Uterus (tissue), 4 donors: ENCODE measurements around the gene WWC1. TPM values are rescaled to one million over a fixed set of nuclear protein-coding genes. Genes with fewer than 3 reads are reported as not detected.

ENCODE experiments used
- DNase-seq, 2 donors: peaks; one replicate each; pipeline ENCODE4 v3.0.0-alpha.2; 2019 to 2020
- H3K27ac ChIP-seq, 2 donors: fragments of 200-600 bp; sonication (generic); 1 replicate in 1 of 2; 2 replicates in 1 of 2; pipeline ENCODE4 v1.5.1; 2016 to 2018
- H3K27me3 ChIP-seq, 2 donors: fragments of 200-600 bp; sonication (generic); one replicate each; pipeline ENCODE4 v1.5.1; 2018 to 2019; ENCODE audit warnings: control low read depth in 1 of 2
- H3K36me3 ChIP-seq, 2 donors: fragments of 200-600 bp; sonication (generic); one replicate each; pipeline ENCODE4 v1.5.1; 2019; ENCODE audit warnings: control low read depth in 1 of 2
- H3K4me1 ChIP-seq, 2 donors: fragments of 200-600 bp; sonication (generic); one replicate each; pipeline ENCODE4 v1.5.1; 2018 to 2019; ENCODE audit warnings: control low read depth in 1 of 2
- H3K4me3 ChIP-seq, 2 donors: fragments of 200-600 bp; sonication (generic); 1 replicate in 1 of 2; 2 replicates in 1 of 2; pipeline ENCODE4 v1.5.1; 2018 to 2019; ENCODE audit warnings: mild to moderate bottlenecking in 1 of 2
- H3K9me3 ChIP-seq, 2 donors: fragments of 200-600 bp; sonication (generic); one replicate each; pipeline ENCODE4 v1.5.1; 2019; ENCODE audit warnings: control low read depth in 1 of 2
- POLR2A ChIP-seq, 2 donors: fragments of 450-650 bp; IDR thresholded peaks; one replicate each; pipeline ENCODE4 v1.6.1; 2016; ENCODE audit warnings: antibody characterized with exemption in 2 of 2, mild to moderate bottlenecking in 1 of 2, moderate library complexity in 1 of 2
- intact Hi-C: fragments of 100-400 bp; cut with DNase I; formaldehyde crosslinking; loops from one replicate; pipeline ENCODE4 v1.15.1; 2023; ENCODE audit warnings: low total_unique reads
- total RNA-seq, 4 donors: library from RNA; depleted of rRNA in 3 of 4; stranded (reverse); fragments of >200 nt in 3 of 4; gene quantifications; one replicate each; pipeline versions ENCODE4 v1.1.0 to v1.2.4, GENCODE V29; 2014 to 2023
- TF ChIP-seq, protein P1 (sequence below), 4 experiments: fragments of 200-600 bp in 2 of 4; fragments of 450-650 bp in 2 of 4; sonication (generic) in 2 of 4; IDR thresholded peaks; one replicate each; pipeline ENCODE4 v1.5.1; 2016 to 2019; ENCODE audit warnings: antibody characterized with exemption in 4 of 4, mild to moderate bottlenecking in 2 of 4, moderate library complexity in 1 of 4
- donor health status: DM: yes; HTN: yes; CAD: no.

Gene WWC1
- total RNA-seq, 4 donors from 2014 or later: under 0.01 to 8.7 (median 1.9) TPM; not detected in 1

DNA sequence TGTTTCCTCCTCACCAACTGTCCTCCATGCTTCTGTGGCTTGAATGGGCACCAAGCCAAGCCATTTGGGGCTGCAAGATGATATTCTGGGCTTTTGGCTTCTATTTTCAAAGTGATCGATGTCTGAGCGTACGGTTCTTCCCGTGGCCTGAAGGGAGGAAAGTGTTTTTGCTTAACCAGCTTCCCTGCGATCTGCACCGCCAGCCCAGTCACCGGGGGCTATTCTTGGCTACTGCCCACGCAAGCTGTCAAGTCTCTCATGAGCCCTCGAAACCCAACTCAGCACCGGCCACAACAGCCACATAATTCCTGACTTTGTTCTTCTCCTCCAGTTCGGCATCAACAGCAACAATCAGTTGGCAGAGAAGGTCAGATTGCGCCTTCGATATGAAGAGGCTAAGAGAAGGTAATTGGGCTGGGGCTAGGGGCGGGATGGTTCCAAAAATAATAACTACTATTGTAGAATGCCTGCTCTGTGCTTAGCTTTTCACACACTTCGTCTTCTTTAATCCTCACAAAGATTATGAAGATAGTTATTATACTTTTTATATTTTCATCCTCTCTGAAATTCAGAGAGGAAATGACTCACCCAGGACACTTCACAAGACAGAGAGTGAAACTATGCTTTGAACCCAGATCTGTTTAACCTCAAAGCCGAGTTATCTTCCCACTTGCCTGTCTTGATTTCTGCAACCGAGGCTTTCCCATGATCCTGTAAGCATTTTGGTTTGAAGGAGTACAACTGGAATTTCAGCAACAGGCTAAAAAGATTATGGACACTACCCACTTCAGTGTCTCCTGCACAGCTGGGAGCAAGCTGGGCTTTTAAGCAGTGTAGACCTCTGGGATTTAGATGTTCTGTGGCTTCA lies 118.4 kb downstream of the WWC1 start:
- Histone ChIP-seq H3K36me3 (no peaks in the 10 kb centered on the region), H3K27me3 (no peaks in the 10 kb centered on the region), H3K9me3 (no peaks in the 10 kb centered on the region), H3K4me3 (no peak overlapping the region), H3K4me1 (no peaks in the 10 kb centered on the region), H3K27ac (no peak overlapping the region)
- intact Hi-C loops: no loop called here
- TF ChIP-seq, protein P1, sequence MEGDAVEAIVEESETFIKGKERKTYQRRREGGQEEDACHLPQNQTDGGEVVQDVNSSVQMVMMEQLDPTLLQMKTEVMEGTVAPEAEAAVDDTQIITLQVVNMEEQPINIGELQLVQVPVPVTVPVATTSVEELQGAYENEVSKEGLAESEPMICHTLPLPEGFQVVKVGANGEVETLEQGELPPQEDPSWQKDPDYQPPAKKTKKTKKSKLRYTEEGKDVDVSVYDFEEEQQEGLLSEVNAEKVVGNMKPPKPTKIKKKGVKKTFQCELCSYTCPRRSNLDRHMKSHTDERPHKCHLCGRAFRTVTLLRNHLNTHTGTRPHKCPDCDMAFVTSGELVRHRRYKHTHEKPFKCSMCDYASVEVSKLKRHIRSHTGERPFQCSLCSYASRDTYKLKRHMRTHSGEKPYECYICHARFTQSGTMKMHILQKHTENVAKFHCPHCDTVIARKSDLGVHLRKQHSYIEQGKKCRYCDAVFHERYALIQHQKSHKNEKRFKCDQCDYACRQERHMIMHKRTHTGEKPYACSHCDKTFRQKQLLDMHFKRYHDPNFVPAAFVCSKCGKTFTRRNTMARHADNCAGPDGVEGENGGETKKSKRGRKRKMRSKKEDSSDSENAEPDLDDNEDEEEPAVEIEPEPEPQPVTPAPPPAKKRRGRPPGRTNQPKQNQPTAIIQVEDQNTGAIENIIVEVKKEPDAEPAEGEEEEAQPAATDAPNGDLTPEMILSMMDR (IDR thresholded peaks at IDR 0.05): no peak
- TF ChIP-seq POLR2A (IDR thresholded peaks at IDR 0.05): no peak
- no peak for DNase-seq

DNA sequence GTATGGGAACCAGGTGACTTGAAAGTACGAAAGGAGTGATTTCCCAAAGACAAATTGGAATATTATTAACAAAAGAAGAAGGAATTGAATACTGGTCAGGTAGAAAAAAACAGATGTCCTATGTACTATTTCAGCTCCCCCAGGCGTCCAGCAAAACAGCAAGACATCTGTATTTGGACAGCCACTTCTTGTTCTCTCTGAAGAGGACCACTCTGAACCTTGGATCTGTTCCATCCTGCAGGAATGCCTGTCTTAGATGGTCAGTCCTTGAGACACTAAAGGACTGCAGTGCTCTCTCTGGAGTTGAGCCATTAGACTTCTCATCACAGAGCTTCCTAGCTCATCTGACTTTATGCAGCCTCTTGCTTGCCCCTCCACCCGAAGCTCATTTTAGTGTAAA lies 120.4 kb downstream of the WWC1 start:
- no peak for TF ChIP-seq POLR2A (IDR thresholded peaks at IDR 0.05)
- Histone ChIP-seq H3K4me3 (no peak overlapping the region), H3K36me3 (no peaks in the 10 kb centered on the region), H3K4me1 (no peaks in the 10 kb centered on the region), H3K9me3 (no peaks in the 10 kb centered on the region), H3K27ac (no peak overlapping the region), H3K27me3 (no peaks in the 10 kb centered on the region)
- intact Hi-C loops: no loop called here
- DNase-seq: no peak

DNA sequence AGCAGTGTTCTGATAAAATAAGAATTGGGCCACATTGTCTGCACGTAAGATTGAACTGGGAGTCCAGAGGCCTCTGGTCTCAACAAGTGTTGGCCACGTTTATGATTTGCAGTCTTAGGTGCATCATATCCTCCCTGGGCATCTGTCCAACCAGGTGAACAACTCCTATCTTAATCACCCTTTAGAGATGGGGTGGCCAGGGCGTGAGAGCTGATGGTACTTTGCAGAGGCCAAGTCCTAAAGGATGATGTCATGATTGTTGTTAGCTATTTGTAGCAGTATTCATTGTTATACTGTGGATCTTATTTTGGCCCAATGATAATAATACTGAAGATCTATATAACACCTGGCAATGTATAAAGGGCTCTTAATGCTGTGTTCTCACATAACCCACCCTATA lies 121.6 kb downstream of the WWC1 start:
- TF ChIP-seq, protein P1 (IDR thresholded peaks at IDR 0.05): no peak
- no peak for TF ChIP-seq POLR2A (IDR thresholded peaks at IDR 0.05)
- intact Hi-C loops: no loop called here
- Histone ChIP-seq H3K27me3 (no peaks in the 10 kb centered on the region), H3K36me3 (no peaks in the 10 kb centered on the region), H3K4me1 (no peaks in the 10 kb centered on the region), H3K27ac (no peak overlapping the region), H3K4me3 (no peak overlapping the region), H3K9me3 (no peaks in the 10 kb centered on the region)
- no peak for DNase-seq

DNA sequence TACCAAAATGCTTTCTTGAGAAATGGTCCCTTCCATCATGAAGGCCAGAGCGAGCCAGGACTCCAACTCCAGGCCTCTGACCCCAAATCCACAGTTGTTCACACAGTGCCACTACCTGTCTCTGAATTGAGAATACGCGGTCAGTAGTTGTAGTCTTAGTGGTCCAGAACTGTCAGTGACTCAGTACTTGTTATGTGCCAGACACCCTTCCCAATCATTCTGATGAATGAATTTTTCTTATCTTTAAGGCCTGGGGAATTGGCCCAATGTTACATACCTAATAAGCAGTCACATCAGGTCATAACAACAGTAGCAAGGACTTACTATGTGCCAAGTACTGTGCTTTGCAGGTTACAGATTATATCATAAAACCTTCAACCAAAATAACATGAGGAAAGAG lies 122.2 kb downstream of the WWC1 start:
- TF ChIP-seq, protein P1 (IDR thresholded peaks at IDR 0.05): no peak
- TF ChIP-seq POLR2A (IDR thresholded peaks at IDR 0.05): no peak
- no peaks in the 10 kb centered on the region for H3K36me3 ChIP-seq
- no peaks in the 10 kb centered on the region for H3K9me3 ChIP-seq
- no peaks in the 10 kb centered on the region for H3K27me3 ChIP-seq
- H3K27ac ChIP-seq: no peak overlapping the region
- no peak for DNase-seq
- no peaks in the 10 kb centered on the region for H3K4me1 ChIP-seq
- H3K4me3 ChIP-seq: no peak overlapping the region
- intact Hi-C loops: no loop called here

DNA sequence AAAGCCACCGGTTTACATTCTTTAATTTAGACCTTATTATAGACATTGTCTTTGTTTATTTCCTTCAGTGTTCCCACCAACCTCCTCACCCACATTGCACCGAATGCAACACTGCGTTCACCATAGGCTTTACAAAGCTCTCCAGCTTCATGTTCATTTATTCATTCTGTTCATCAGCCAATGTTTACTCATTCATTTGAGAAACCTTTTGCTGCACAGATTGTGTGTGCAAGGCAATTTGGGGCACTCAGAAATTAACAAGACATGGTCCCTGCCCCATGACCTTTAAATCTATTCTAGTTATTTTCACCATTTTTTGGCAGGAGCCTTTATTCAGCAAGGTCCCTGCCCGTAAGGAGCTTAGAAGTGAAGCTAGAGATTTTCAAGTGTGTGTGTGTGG lies 124.0 kb downstream of the WWC1 start:
- H3K27ac ChIP-seq: no peak overlapping the region
- no peak for TF ChIP-seq POLR2A (IDR thresholded peaks at IDR 0.05)
- TF ChIP-seq, protein P1 (IDR thresholded peaks at IDR 0.05): no peak
- H3K4me3 ChIP-seq: no peak overlapping the region
- no peaks in the 10 kb centered on the region for H3K36me3 ChIP-seq
- no peaks in the 10 kb centered on the region for H3K9me3 ChIP-seq
- no peaks in the 10 kb centered on the region for H3K27me3 ChIP-seq
- DNase-seq: no peak
- intact Hi-C loops: no loop called here
- no peaks in the 10 kb centered on the region for H3K4me1 ChIP-seq
